Osteoblast (primary cell): ENCODE data around the gene SLC25A21. TPM values are rescaled to one million over a fixed set of nuclear protein-coding genes. Genes with fewer than 3 reads are reported as not detected.
"Not testable (repeated sequence)": the region's sequence is repeated elsewhere in the genome, so short reads cannot be mapped to it uniquely, and the experiment has no call there.

ENCODE experiments used
- DNase-seq: peaks from one replicate; pipeline ENCODE4 v3.0.0; 2011; ENCODE audit warnings: low spot score, mixed read lengths; ENCODE audit not compliant: insufficient read length; ENCODE audit errors: missing footprints
- H2AFZ ChIP-seq: 2 replicates; pipeline ENCODE4 v1.6.0; 2011; ENCODE audit warnings: mild to moderate bottlenecking, low read length
- H3K27ac ChIP-seq: 2 replicates; pipeline ENCODE4 v1.5.1; 2011; ENCODE audit warnings: mild to moderate bottlenecking, low read depth, low read length, moderate library complexity
- H3K27me3 ChIP-seq: 2 replicates; pipeline ENCODE4 v1.6.0; 2012; ENCODE audit warnings: mild to moderate bottlenecking, control low read depth, inconsistent platforms, low read length, moderate library complexity; ENCODE audit not compliant: insufficient read depth
- H3K36me3 ChIP-seq: 2 replicates; pipeline ENCODE4 v1.5.1; 2011; ENCODE audit warnings: mild to moderate bottlenecking, low read length, control low read depth, moderate library complexity; ENCODE audit not compliant: insufficient read depth
- H3K4me1 ChIP-seq: 2 replicates; pipeline ENCODE4 v1.5.1; 2011; ENCODE audit warnings: mild to moderate bottlenecking, low read length, control low read depth, moderate library complexity; ENCODE audit not compliant: insufficient read depth
- H3K4me2 ChIP-seq: 2 replicates; pipeline ENCODE4 v1.6.0; 2011; ENCODE audit warnings: mild to moderate bottlenecking, low read length; ENCODE audit not compliant: insufficient read depth
- H3K4me3 ChIP-seq: fragments of 200-600 bp; sonication (generic); 3 replicates; pipeline ENCODE4 v1.5.1; 2012; ENCODE audit warnings: mild to moderate bottlenecking, low read length, inconsistent platforms; ENCODE audit not compliant: insufficient read depth
- H3K79me2 ChIP-seq: 2 replicates; pipeline ENCODE4 v1.6.0; 2012; ENCODE audit warnings: mild to moderate bottlenecking, low read length, control low read depth, inconsistent platforms; ENCODE audit not compliant: insufficient read depth
- H3K9me3 ChIP-seq: 2 replicates; pipeline ENCODE4 v1.5.1; 2011; ENCODE audit warnings: low read depth, low read length, control low read depth
- H4K20me1 ChIP-seq: 2 replicates; pipeline ENCODE4 v1.6.0; 2012; ENCODE audit warnings: mild to moderate bottlenecking, low read length, control low read depth; ENCODE audit not compliant: insufficient read depth
- total RNA-seq: library from RNA; depleted of rRNA; stranded (reverse); fragments of >200 nt; gene quantifications from 2 replicates; pipeline ENCODE4 v1.2.3, GENCODE V29; 2012
- TF ChIP-seq, protein P1 (sequence below): IDR thresholded peaks from 2 replicates; pipeline ENCODE4 v1.5.1; 2011; ENCODE audit warnings: mild to moderate bottlenecking, low read depth, low read length, moderate library complexity; ENCODE audit errors: extremely low read depth

Gene SLC25A21
- total RNA-seq, 1 donor = 0.72 TPM

DNA sequence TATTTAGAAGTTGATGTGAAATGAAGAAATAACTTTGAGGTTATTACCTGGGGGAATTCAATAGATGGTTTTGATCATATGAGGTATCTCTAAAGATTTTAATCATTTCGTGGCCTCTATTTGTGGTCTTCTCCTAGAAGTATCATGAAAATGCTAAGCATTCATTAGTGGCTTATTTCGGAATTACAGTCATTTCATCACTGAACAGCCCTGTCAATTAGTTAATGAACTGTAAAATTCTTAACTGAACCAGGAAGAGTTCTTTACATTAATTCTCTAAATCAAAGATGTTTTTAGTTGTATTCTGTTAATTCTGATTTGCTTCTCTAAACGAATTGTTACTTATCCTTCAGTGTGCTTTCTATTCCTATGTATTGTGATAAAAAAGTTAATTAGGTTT, 261.8 kb downstream of the SLC25A21 start:
- H3K79me2 ChIP-seq = no peaks in the 10 kb centered on the region

GRCh38 chr14:36905272-36905888, 267.0 kb downstream of the SLC25A21 start:
- no peaks in the 10 kb centered on the region for H3K79me2 ChIP-seq
- H4K20me1 ChIP-seq = no peaks in the 10 kb centered on the region
- DNase-seq = no peak
- H3K36me3 ChIP-seq = no peaks in the 10 kb centered on the region
- TF ChIP-seq, protein P1, sequence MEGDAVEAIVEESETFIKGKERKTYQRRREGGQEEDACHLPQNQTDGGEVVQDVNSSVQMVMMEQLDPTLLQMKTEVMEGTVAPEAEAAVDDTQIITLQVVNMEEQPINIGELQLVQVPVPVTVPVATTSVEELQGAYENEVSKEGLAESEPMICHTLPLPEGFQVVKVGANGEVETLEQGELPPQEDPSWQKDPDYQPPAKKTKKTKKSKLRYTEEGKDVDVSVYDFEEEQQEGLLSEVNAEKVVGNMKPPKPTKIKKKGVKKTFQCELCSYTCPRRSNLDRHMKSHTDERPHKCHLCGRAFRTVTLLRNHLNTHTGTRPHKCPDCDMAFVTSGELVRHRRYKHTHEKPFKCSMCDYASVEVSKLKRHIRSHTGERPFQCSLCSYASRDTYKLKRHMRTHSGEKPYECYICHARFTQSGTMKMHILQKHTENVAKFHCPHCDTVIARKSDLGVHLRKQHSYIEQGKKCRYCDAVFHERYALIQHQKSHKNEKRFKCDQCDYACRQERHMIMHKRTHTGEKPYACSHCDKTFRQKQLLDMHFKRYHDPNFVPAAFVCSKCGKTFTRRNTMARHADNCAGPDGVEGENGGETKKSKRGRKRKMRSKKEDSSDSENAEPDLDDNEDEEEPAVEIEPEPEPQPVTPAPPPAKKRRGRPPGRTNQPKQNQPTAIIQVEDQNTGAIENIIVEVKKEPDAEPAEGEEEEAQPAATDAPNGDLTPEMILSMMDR = no peak
- no peaks in the 10 kb centered on the region for H3K9me3 ChIP-seq
- H3K27me3 ChIP-seq = no peaks in the 10 kb centered on the region
- H3K4me1 ChIP-seq = no peaks in the 10 kb centered on the region
- H2AFZ ChIP-seq = no peak overlapping the region
- H3K27ac ChIP-seq = no peak overlapping the region
- H3K4me3 ChIP-seq = no peak overlapping the region
- H3K4me2 ChIP-seq = no peak overlapping the region

More for the DNA sequence above, 261.8 kb downstream of the SLC25A21 start:
- Histone ChIP-seq H4K20me1 (no peaks in the 10 kb centered on the region), H3K4me2 (no peak overlapping the region), H3K36me3 (no peaks in the 10 kb centered on the region), H3K27me3 (no peaks in the 10 kb centered on the region), H3K9me3 (no peaks in the 10 kb centered on the region), H3K27ac (no peak overlapping the region), H3K4me3 (no peak overlapping the region), H2AFZ (no peak overlapping the region), H3K4me1 (no peaks in the 10 kb centered on the region)
- DNase-seq = no peak
- TF ChIP-seq, protein P1 = no peak

- H3K27me3 ChIP-seq = no peaks in the 10 kb centered on the region
- H3K27ac ChIP-seq = no peak overlapping the region
- H3K4me1 ChIP-seq = no peaks in the 10 kb centered on the region
- no peaks in the 10 kb centered on the region for H3K79me2 ChIP-seq
- no peak overlapping the region for H2AFZ ChIP-seq
- no peak for DNase-seq
- no peak overlapping the region for H3K4me2 ChIP-seq
- no peak overlapping the region for H3K4me3 ChIP-seq
- no peaks in the 10 kb centered on the region for H3K36me3 ChIP-seq
- TF ChIP-seq, protein P1 = no peak
- H3K9me3 ChIP-seq = no peaks in the 10 kb centered on the region
- H4K20me1 ChIP-seq = no peaks in the 10 kb centered on the region
These were observed 270.5 kb downstream of the SLC25A21 start for GRCh38 chr14:36901861-36902260.

GRCh38 chr14:36900846-36901245, 271.6 kb downstream of the SLC25A21 start:
- H4K20me1 ChIP-seq = no peaks in the 10 kb centered on the region
- H3K27ac ChIP-seq = no peak overlapping the region
- H3K27me3 ChIP-seq = no peaks in the 10 kb centered on the region
- H2AFZ ChIP-seq = no peak overlapping the region
- TF ChIP-seq, protein P1 = no peak
- H3K4me2 ChIP-seq = no peak overlapping the region
- no peaks in the 10 kb centered on the region for H3K79me2 ChIP-seq
- H3K9me3 ChIP-seq = no peaks in the 10 kb centered on the region
- peak; percentile 15 for DNase-seq
- H3K4me1 ChIP-seq = no peaks in the 10 kb centered on the region
- H3K4me3 ChIP-seq = no peak overlapping the region
- no peaks in the 10 kb centered on the region for H3K36me3 ChIP-seq

- H3K79me2 ChIP-seq, DNase-seq, H3K27me3 ChIP-seq, H3K36me3 ChIP-seq, H3K4me3 ChIP-seq, H3K4me1 ChIP-seq, H3K9me3 ChIP-seq, H3K27ac ChIP-seq, H3K4me2 ChIP-seq, H4K20me1 ChIP-seq, H2AFZ ChIP-seq: not testable (repeated sequence)
These were observed 276.1 kb downstream of the SLC25A21 start for GRCh38 chr14:36896300-36896699.
